Myometrial cell (primary cell): ENCODE measurements around the gene DCANP1. TPM values are rescaled to one million over a fixed set of nuclear protein-coding genes. Genes with fewer than 3 reads are reported as not detected.

ENCODE experiments used
- total RNA-seq: library from RNA; depleted of rRNA; stranded (reverse); fragments of >200 nt; gene quantifications from 2 replicates; pipeline ENCODE4 v1.2.3, GENCODE V29; 2015

Gene DCANP1, protein sequence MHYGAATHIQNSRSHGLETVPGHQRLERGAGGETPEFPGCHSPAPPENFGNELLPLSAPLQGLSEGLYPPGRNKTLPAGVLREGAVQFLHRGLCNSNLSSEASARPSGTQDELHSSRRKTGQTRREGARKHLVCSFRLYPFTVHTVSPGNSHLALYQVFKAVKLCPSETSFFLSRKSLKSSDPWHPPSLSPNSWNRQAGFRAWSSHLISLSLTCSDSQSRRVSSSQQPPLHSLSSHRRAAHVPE
- total RNA-seq, result not detected in 2 replicates

DNA sequence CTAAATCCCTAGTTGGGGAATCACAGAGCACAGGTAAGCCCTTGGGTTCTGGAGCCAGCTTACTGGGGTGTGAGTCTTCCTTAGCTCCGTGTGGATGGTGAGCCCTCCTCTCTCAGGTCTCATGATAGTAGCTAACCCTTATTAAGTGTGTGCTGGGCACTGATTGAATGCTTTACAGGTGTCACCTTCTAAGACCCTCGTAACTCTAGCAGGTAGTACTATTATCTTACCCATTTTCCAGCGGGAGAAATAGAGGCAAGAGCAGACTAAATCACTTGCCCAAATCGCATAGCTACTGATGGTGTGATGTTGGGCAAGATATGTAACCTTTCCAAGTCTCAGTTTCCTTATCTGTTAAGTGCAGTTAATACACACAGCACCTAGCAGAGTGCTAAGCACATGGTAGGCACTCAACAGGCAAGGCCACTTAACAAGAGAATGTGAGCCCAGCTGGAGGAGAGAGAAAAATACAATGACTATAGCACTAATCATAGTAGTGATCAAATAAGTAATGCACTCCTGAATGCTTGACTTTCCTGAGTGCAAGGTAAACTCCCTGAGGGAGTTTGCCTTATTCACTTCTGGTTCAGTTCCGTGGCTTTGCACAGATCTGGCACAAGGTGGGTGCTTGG lies at the start of gene DCANP1:
TSS of gene DCANP1 (minus strand) at position 51 of the 632 bp plus-strand sequence. CDS start 240 bp downstream, outside the sequence.

GRCh38 chr5:135452321-135453030 lies 5.3 kb upstream of the DCANP1 start, which contains the start of gene TIFAB:
TSS of gene TIFAB (minus strand) at chr5:135452351. CDS start at chr5:135449939, 2,412 bp downstream.

GRCh38 chr5:135398855-135399793 lies 48.0 kb downstream of the DCANP1 start, which contains the start of gene MACROH2A1:
TSS of gene MACROH2A1 (minus strand) at chr5:135399231. CDS start at chr5:135389093, 10,138 bp downstream.

Other genes starting within 250 kb of the DCANP1 start
- 173 and 210 TPM in 2 replicates for gene MACROH2A1, start 48.1 kb downstream of the DCANP1 start, total RNA-seq
- gene TIFAB, start 5.0 kb upstream of the DCANP1 start, total RNA-seq, result not detected in 2 replicates
- not detected in 2 replicates for gene NEUROG1, start 88.6 kb upstream of the DCANP1 start, total RNA-seq
- 0.29 TPM in 1 of 2 replicates, not detected in the other for gene CXCL14, start 131.6 kb upstream of the DCANP1 start, total RNA-seq